B cell (primary cell): ENCODE measurements around the gene PPP2R5B. TPM values are rescaled to one million over a fixed set of nuclear protein-coding genes. Genes with fewer than 3 reads are reported as not detected.

Source experiments
- ATAC-seq: fragments of 200-7000 bp; cut with Tn5 transposase; one replicate; pipeline ENCODE4 v1.10.0; 2021; ENCODE audit warnings: low read depth, mild to moderate bottlenecking, moderate number of reproducible peaks, moderate library complexity
- CTCF ChIA-PET: fragments of 350-600 bp; sonication (Branson Sonifier 250); formaldehyde crosslinking; loops from one replicate; lab custom pipeline; 2021; ENCODE audit warnings: antibody characterized with exemption, inconsistent platforms; lab: Charles Lee
- POLR2A ChIA-PET: fragments of 350-600 bp; sonication (Branson Sonifier 250); formaldehyde crosslinking; loops from one replicate; lab custom pipeline; 2021; ENCODE audit warnings: antibody characterized with exemption; lab: Charles Lee
- DNase-seq: peaks from one replicate; pipeline ENCODE4 v3.0.0; 2013
- H2AFZ ChIP-seq: 2 replicates; pipeline ENCODE4 v1.6.1; 2012; ENCODE audit warnings: mild to moderate bottlenecking, low read depth, low read length; ENCODE audit not compliant: insufficient read depth, poor library complexity, severe bottlenecking
- H3K27ac ChIP-seq, 2 donors: 1 replicate in 1 of 2; 2 replicates in 1 of 2; pipeline ENCODE4 v1.5.1; 2012 to 2013; ENCODE audit warnings: low read length in 2 of 2, mild to moderate bottlenecking in 2 of 2, moderate library complexity in 1 of 2
- H3K27me3 ChIP-seq, 4 experiments: fragments of 200-600 bp in 1 of 4; sonication (generic) in 1 of 4; replicated peaks in 1 of 4; 1 replicate in 2 of 4; 2 replicates in 2 of 4; pipeline versions ENCODE4 v1.6.1 to v1.7.0; 2013 to 2016; ENCODE audit warnings: low read length in 3 of 4, mild to moderate bottlenecking in 2 of 4, mixed read lengths in 1 of 4, moderate library complexity in 1 of 4; ENCODE audit not compliant: insufficient read depth in 4 of 4, control insufficient read depth in 3 of 4; ENCODE audit errors: control extremely low read depth in 1 of 4
- H3K36me3 ChIP-seq, 2 experiments: replicated peaks in 1 of 2; 1 replicate in 1 of 2; 2 replicates in 1 of 2; pipeline versions ENCODE4 v1.6.1 to v1.7.1; 2013; ENCODE audit warnings: low read length in 1 of 2; ENCODE audit not compliant: insufficient read depth in 2 of 2, control insufficient read depth in 1 of 2; ENCODE audit errors: control extremely low read depth in 1 of 2, extremely low read depth in 1 of 2
- H3K4me1 ChIP-seq, 2 donors: fragments of 200-600 bp in 1 of 2; sonication (generic) in 1 of 2; 1 replicate in 1 of 2; 2 replicates in 1 of 2; pipeline versions ENCODE4 v1.5.1 to v1.6.1; 2013 to 2017; ENCODE audit warnings: low read length in 2 of 2; ENCODE audit not compliant: control insufficient read depth in 2 of 2, insufficient read depth in 2 of 2
- H3K4me2 ChIP-seq: replicated peaks from 2 replicates; pipeline ENCODE3; 2012; ENCODE audit warnings: mild to moderate bottlenecking, low read depth, low read length; ENCODE audit not compliant: poor library complexity, severe bottlenecking
- H3K4me3 ChIP-seq, 5 experiments: fragments of 200-600 bp in 1 of 5; sonication (generic) in 1 of 5; 1 replicate in 3 of 5; 2 replicates in 2 of 5; pipeline versions ENCODE4 v1.5.1 to v1.7.0; 2011 to 2016; ENCODE audit warnings: low read length in 4 of 5, mild to moderate bottlenecking in 4 of 5, low read depth in 2 of 5, control low read depth in 1 of 5, moderate library complexity in 1 of 5; ENCODE audit not compliant: insufficient read depth in 1 of 5; ENCODE audit errors: control extremely low read depth in 1 of 5, extremely low read depth in 1 of 5
- H3K79me2 ChIP-seq: fragments of 200-600 bp; sonication (generic); one replicate; pipeline ENCODE4 v1.6.0; 2016; ENCODE audit warnings: low read length; ENCODE audit not compliant: control insufficient read depth, insufficient read depth
- H3K9ac ChIP-seq: fragments of 200-600 bp; sonication (generic); 2 replicates; pipeline ENCODE4 v1.6.1; 2017; ENCODE audit warnings: mild to moderate bottlenecking, low read length, moderate library complexity
- H3K9me3 ChIP-seq, 3 donors: one replicate each; pipeline versions ENCODE4 v1.6.1 to v1.7.1; 2013; ENCODE audit warnings: low read length in 2 of 3; ENCODE audit not compliant: control insufficient read depth in 2 of 3, insufficient read depth in 1 of 3; ENCODE audit errors: control extremely low read depth in 1 of 3
- H4K20me1 ChIP-seq: 2 replicates; pipeline ENCODE4 v1.6.0; 2012; ENCODE audit warnings: mild to moderate bottlenecking, low read length; ENCODE audit not compliant: insufficient read depth, control insufficient read depth, poor library complexity, severe bottlenecking
- H3K27ac Mint-ChIP-seq: one replicate; pipeline ENCODE4 v1.8.0; 2021; ENCODE audit warnings: mixed read lengths
- H3K27me3 Mint-ChIP-seq: one replicate; pipeline ENCODE4 v1.8.0; 2021; ENCODE audit warnings: mixed read lengths
- H3K4me1 Mint-ChIP-seq: one replicate; pipeline ENCODE4 v1.8.0; 2021; ENCODE audit warnings: mixed read lengths
- H3K4me3 Mint-ChIP-seq: one replicate; pipeline ENCODE4 v1.8.0; 2021; ENCODE audit warnings: mixed read lengths
- H3K9me3 Mint-ChIP-seq: one replicate; pipeline ENCODE4 v1.8.0; 2022; ENCODE audit warnings: mixed read lengths; ENCODE audit not compliant: insufficient read depth
- EZH2 ChIP-seq: IDR thresholded peaks from 2 replicates; pipeline ENCODE4 v1.6.1; 2012; ENCODE audit warnings: borderline replicate concordance, low read depth, mild to moderate bottlenecking, moderate library complexity, low read length; ENCODE audit not compliant: insufficient read depth, poor library complexity, severe bottlenecking
- WGBS: methylation state at CpG from one replicate; pipeline ENCODE4 v1.1.5; 2013; ENCODE audit warnings: missing lambda C conversion rate; ENCODE audit not compliant: insufficient coverage; 5-methylcytosine and 5-hydroxymethylcytosine counted together
- intact Hi-C: fragments of 100-400 bp; cut with micrococcal nuclease; formaldehyde crosslinking; loops from one replicate; pipeline ENCODE4 v1.10.0; 2022
- polyA plus RNA-seq: library from polyadenylated mRNA; depleted of rRNA; stranded (reverse); fragments of >200 nt; gene quantifications from 2 replicates; pipeline ENCODE4 v1.2.3, GENCODE V29; 2012
- total RNA-seq, 2 donors: library from RNA; stranded (reverse); fragments of 120-200 nt in 1 of 2; gene quantifications; 1 replicate in 1 of 2; 2 replicates in 1 of 2; pipeline versions ENCODE4 v1.2.3 to v1.2.4, GENCODE V29; 2013 to 2022
- TF ChIP-seq, protein P1 (sequence below): fragments of 200-600 bp; IDR thresholded peaks from one replicate; pipeline ENCODE4 v1.8.0; 2022; ENCODE audit warnings: antibody characterized with exemption, mild to moderate bottlenecking

Gene PPP2R5B
- total and polyA plus RNA-seq, 2 donors (not counting 1 experiment from before 2014, with no cell fraction given), result 22.6 to 30.5 TPM

DNA sequence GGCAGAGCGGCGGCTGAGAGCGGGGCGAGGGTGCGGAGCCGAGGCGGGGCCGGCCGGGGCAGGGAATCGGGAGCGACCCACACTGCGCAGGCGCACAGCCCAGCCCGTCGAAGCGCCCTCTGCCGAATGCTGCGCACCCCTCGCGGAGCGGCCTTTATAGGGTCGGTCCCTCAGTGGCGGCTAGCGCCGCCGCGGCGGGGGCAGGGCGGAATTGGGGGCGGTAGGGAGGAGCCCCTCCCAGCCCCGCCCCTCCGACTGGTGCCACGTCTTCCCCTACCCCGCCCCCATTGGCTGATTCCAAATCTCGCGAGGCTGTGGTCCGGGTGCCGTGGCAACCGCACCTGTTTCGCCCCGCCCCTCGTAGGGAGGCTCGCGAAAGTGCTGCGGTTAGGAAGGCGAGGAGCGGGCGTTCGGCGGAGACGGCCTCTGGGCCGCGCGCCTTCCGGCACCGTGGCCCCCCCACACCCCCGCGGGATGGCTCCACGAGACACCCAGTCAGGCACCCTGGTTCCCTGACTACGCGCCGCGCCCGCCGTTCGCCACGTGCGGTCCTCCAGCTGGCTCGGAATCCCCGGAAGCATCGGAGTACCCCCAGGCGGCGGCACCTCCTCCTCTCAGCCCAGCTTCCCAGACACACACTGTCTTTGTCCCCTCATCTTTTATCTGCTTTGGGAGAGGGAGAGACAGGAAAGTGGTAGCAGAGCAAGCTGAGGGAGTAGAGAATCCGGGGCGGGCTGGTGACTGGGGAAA is 45.8 kb upstream of the PPP2R5B start, which contains the start of gene EHD1:
Gene EHD1 (minus strand): TSS at position 128 of the 750 bp plus-strand sequence. CDS start 157 bp downstream, outside the sequence.
- Histone ChIP-seq H3K79me2 (peaks cover 47% of the 10 kb centered on the region), H3K4me3 (peak within 1 kb of the TSS; percentile 78 to 99 (median 92)), H3K9me3 (peaks cover 0 to 4% (median 0%) of the 10 kb centered on the region in 3 donors), H3K27me3 (no peaks in the 10 kb centered on the region), H3K9ac (peak within 1 kb of the TSS; percentile 99), H3K36me3 (peaks cover 0 to 17% of the 10 kb centered on the region in 2 experiments), H3K4me2 (peak within 1 kb of the TSS; percentile 96), H2AFZ (peak within 1 kb of the TSS; percentile 52), H4K20me1 (peaks cover 44% of the 10 kb centered on the region), H3K4me1 (peaks cover 48 to 59% of the 10 kb centered on the region in 2 donors), H3K27ac (peak within 1 kb of the TSS; percentile 86 to 99)
- intact Hi-C loops, result loop anchor here (1.0 to 2.0 kb wide), 6 partner anchors 13 to 133 kb away; partner anchors contain the start of genes ATG2A and MAP4K2
- DNase-seq, result peak; percentile 100
- H3K4me3 Mint-ChIP-seq, result peak within 1 kb of the TSS; percentile 95
- CTCF ChIA-PET, result interaction anchor here (0.8 to 30.2 kb wide), 5 partner anchors 9 to 118 kb away, joined by 3 to 1254 read pairs (median 9); partner anchors contain the start of genes BATF2 and CDC42BPG
- H3K27me3 Mint-ChIP-seq, result no peaks in the 10 kb centered on the region
- H3K27ac Mint-ChIP-seq, result peak within 1 kb of the TSS; percentile 94
- TF ChIP-seq, protein P1, sequence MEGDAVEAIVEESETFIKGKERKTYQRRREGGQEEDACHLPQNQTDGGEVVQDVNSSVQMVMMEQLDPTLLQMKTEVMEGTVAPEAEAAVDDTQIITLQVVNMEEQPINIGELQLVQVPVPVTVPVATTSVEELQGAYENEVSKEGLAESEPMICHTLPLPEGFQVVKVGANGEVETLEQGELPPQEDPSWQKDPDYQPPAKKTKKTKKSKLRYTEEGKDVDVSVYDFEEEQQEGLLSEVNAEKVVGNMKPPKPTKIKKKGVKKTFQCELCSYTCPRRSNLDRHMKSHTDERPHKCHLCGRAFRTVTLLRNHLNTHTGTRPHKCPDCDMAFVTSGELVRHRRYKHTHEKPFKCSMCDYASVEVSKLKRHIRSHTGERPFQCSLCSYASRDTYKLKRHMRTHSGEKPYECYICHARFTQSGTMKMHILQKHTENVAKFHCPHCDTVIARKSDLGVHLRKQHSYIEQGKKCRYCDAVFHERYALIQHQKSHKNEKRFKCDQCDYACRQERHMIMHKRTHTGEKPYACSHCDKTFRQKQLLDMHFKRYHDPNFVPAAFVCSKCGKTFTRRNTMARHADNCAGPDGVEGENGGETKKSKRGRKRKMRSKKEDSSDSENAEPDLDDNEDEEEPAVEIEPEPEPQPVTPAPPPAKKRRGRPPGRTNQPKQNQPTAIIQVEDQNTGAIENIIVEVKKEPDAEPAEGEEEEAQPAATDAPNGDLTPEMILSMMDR, result peak; percentile 57
- no peak for TF ChIP-seq EZH2
- POLR2A ChIA-PET, result interaction anchor here (0.6 to 10.0 kb wide), 12 partner anchors 9 to 986 kb away, joined by 3 to 158 read pairs (median 4); no protein-coding TSS in a partner anchor
- ATAC-seq, result peak; percentile 84
- peaks cover 61% of the 10 kb centered on the region for H3K4me1 Mint-ChIP-seq
- WGBS, result under 1% methylated on average over 61 of the region's 75 CpGs
- H3K9me3 Mint-ChIP-seq, result no peaks in the 10 kb centered on the region
